NB4 (cell line): Measurements from ENCODE around the gene SSH2.

Experiments used
- DNase-seq: peaks from one replicate; pipeline ENCODE4 v3.0.0; 2010; ENCODE audit warnings: low read depth
- H3K4me3 ChIP-seq: one replicate; pipeline ENCODE4 v1.5.1; 2011; ENCODE audit warnings: mild to moderate bottlenecking, low read depth, low read length, moderate library complexity
- CTCF ChIP-seq: IDR thresholded peaks from one replicate; pipeline ENCODE4 v1.5.1; 2012; ENCODE audit warnings: low read depth, low read length
- MYC ChIP-seq: IDR thresholded peaks from 2 replicates; pipeline ENCODE4 v1.6.1; 2011; ENCODE audit warnings: low read depth, low read length
- POLR2A ChIP-seq: IDR thresholded peaks from 2 replicates; pipeline ENCODE4 v1.6.1; 2011; ENCODE audit warnings: mild to moderate bottlenecking; ENCODE audit not compliant: insufficient read length; ENCODE audit errors: extremely low read depth
- TF ChIP-seq, protein P1 (sequence below): IDR thresholded peaks from 2 replicates; pipeline ENCODE4 v1.6.1; 2011; ENCODE audit warnings: low read depth, low read length

SSH2 gene

DNA sequence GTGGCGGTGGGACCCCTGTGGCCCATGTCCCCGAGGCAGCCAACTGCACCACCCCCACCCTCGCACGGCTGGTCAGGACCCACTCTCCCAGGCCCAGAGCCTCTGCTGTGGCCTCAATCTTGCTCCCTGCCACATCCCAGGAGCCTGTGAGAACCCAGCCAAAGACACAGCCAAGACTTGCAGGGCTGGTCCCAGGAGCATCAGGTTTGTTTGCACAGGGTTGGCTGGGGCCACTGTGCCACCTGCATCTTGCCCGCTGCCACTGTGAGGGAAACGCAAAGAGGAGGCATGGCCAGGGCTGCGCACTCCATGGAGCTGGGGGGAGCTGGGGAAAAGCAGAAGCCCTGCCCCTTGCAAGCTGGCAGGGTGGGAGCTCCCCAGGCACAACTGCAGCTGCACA, 92.5 kb downstream of the SSH2 start:
- no peak for TF ChIP-seq CTCF
- H3K4me3 ChIP-seq = no peak overlapping the region
- DNase-seq = no peak

GRCh38 chr17:29836643-29837042, 93.4 kb downstream of the SSH2 start:
- TF ChIP-seq CTCF (no peak), MYC (no peak), POLR2A (no peak)
- TF ChIP-seq, protein P1, sequence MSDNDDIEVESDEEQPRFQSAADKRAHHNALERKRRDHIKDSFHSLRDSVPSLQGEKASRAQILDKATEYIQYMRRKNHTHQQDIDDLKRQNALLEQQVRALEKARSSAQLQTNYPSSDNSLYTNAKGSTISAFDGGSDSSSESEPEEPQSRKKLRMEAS = no peak
- no peak overlapping the region for H3K4me3 ChIP-seq
- no peak for DNase-seq

GRCh38 chr17:29835435-29836351, 94.3 kb downstream of the SSH2 start:
- DNase-seq = no peak
- TF ChIP-seq MYC = no peak
- H3K4me3 ChIP-seq = no peak overlapping the region

DNA sequence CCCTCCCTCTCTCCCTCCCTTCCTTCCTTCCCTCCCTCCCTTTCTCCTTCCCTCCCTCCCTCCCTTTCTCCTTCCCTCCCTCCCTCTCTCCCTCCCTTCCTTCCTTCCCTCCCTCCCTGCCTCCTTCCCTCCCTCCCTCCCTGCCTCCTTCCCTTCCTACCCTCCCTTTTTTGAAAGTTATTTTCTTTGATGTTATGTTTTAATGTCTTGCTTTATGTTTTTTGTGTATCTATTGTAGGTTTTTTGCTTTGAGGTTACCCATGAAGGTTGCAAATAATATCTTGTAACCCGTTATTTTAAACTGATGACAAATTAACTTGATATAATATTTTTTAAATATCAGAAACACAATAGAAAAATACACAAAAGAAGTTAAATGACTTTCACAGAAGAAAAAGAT, 96.2 kb downstream of the SSH2 start:
- no peak for TF ChIP-seq CTCF
- TF ChIP-seq POLR2A = no peak
- no peak for TF ChIP-seq MYC
- no peak for DNase-seq
- H3K4me3 ChIP-seq = no peak overlapping the region

- DNase-seq = no peak
- TF ChIP-seq, protein P1 = no peak
- TF ChIP-seq POLR2A = no peak
- TF ChIP-seq CTCF = no peak
- TF ChIP-seq MYC = no peak
- H3K4me3 ChIP-seq = no peak overlapping the region
Observed at GRCh38 chr17:29828676-29829284, 101.2 kb downstream of the SSH2 start.

- no peak overlapping the region for H3K4me3 ChIP-seq
- no peak for DNase-seq
- TF ChIP-seq, protein P1 = no peak
- no peak for TF ChIP-seq MYC
- TF ChIP-seq POLR2A = no peak
- TF ChIP-seq CTCF = no peak
Observed at GRCh38 chr17:29827179-29827578, 102.8 kb downstream of the SSH2 start.
